Osteoblast (primary cell): ENCODE results near the gene EIF3J. TPM values are rescaled to one million over a fixed set of nuclear protein-coding genes. Genes with fewer than 3 reads are reported as not detected.
"Not testable (repeated sequence)": the region's sequence is repeated elsewhere in the genome, so short reads cannot be mapped to it uniquely, and the experiment has no call there.

Experiments
- DNase-seq: peaks from one replicate; pipeline ENCODE4 v3.0.0; 2011; ENCODE audit warnings: low spot score, mixed read lengths; ENCODE audit not compliant: insufficient read length; ENCODE audit errors: missing footprints
- H2AFZ ChIP-seq: 2 replicates; pipeline ENCODE4 v1.6.0; 2011; ENCODE audit warnings: mild to moderate bottlenecking, low read length
- H3K27ac ChIP-seq: 2 replicates; pipeline ENCODE4 v1.5.1; 2011; ENCODE audit warnings: mild to moderate bottlenecking, low read depth, low read length, moderate library complexity
- H3K27me3 ChIP-seq: 2 replicates; pipeline ENCODE4 v1.6.0; 2012; ENCODE audit warnings: mild to moderate bottlenecking, control low read depth, inconsistent platforms, low read length, moderate library complexity; ENCODE audit not compliant: insufficient read depth
- H3K36me3 ChIP-seq: 2 replicates; pipeline ENCODE4 v1.5.1; 2011; ENCODE audit warnings: mild to moderate bottlenecking, low read length, control low read depth, moderate library complexity; ENCODE audit not compliant: insufficient read depth
- H3K4me1 ChIP-seq: 2 replicates; pipeline ENCODE4 v1.5.1; 2011; ENCODE audit warnings: mild to moderate bottlenecking, low read length, control low read depth, moderate library complexity; ENCODE audit not compliant: insufficient read depth
- H3K4me2 ChIP-seq: 2 replicates; pipeline ENCODE4 v1.6.0; 2011; ENCODE audit warnings: mild to moderate bottlenecking, low read length; ENCODE audit not compliant: insufficient read depth
- H3K4me3 ChIP-seq: fragments of 200-600 bp; sonication (generic); 3 replicates; pipeline ENCODE4 v1.5.1; 2012; ENCODE audit warnings: mild to moderate bottlenecking, low read length, inconsistent platforms; ENCODE audit not compliant: insufficient read depth
- H3K79me2 ChIP-seq: 2 replicates; pipeline ENCODE4 v1.6.0; 2012; ENCODE audit warnings: mild to moderate bottlenecking, low read length, control low read depth, inconsistent platforms; ENCODE audit not compliant: insufficient read depth
- H3K9me3 ChIP-seq: 2 replicates; pipeline ENCODE4 v1.5.1; 2011; ENCODE audit warnings: low read depth, low read length, control low read depth
- H4K20me1 ChIP-seq: 2 replicates; pipeline ENCODE4 v1.6.0; 2012; ENCODE audit warnings: mild to moderate bottlenecking, low read length, control low read depth; ENCODE audit not compliant: insufficient read depth
- CTCF ChIP-seq: IDR thresholded peaks from 2 replicates; pipeline ENCODE4 v1.5.1; 2011; ENCODE audit warnings: mild to moderate bottlenecking, low read depth, low read length, moderate library complexity; ENCODE audit errors: extremely low read depth
- total RNA-seq: library from RNA; depleted of rRNA; stranded (reverse); fragments of >200 nt; gene quantifications from 2 replicates; pipeline ENCODE4 v1.2.3, GENCODE V29; 2012

Gene EIF3J
- total RNA-seq, 1 donor = 36.2 TPM

- no peak for TF ChIP-seq CTCF
- H3K27me3 ChIP-seq = no peaks in the 10 kb centered on the region
- peaks cover 41% of the 10 kb centered on the region for H4K20me1 ChIP-seq
- peak overlapping the region; percentile 67 for H3K4me2 ChIP-seq
- H3K27ac ChIP-seq = peak overlapping the region; percentile 25
- H3K36me3 ChIP-seq = peaks cover 27% of the 10 kb centered on the region
- peaks cover 40% of the 10 kb centered on the region for H3K4me1 ChIP-seq
- no peak overlapping the region for H2AFZ ChIP-seq
- peak; percentile 69 for DNase-seq
- no peak overlapping the region for H3K4me3 ChIP-seq
- no peaks in the 10 kb centered on the region for H3K9me3 ChIP-seq
- peaks cover 88% of the 10 kb centered on the region for H3K79me2 ChIP-seq
These were observed 4.5 kb downstream of the EIF3J start for GRCh38 chr15:44541282-44541958.

GRCh38 chr15:44542596-44542995 lies 5.6 kb downstream of the EIF3J start:
- Histone ChIP-seq H3K36me3 (peaks cover 27% of the 10 kb centered on the region), H3K27me3 (no peaks in the 10 kb centered on the region), H3K27ac (peak overlapping the region; percentile 25), H3K4me1 (peaks cover 43% of the 10 kb centered on the region), H4K20me1 (peaks cover 41% of the 10 kb centered on the region), H2AFZ (no peak overlapping the region), H3K4me2 (peak overlapping the region; percentile 67), H3K4me3 (no peak overlapping the region), H3K79me2 (peaks cover 94% of the 10 kb centered on the region), H3K9me3 (no peaks in the 10 kb centered on the region)
- DNase-seq = no peak
- no peak for TF ChIP-seq CTCF

- not testable (repeated sequence) for H3K4me3 ChIP-seq, H3K27me3 ChIP-seq, H3K27ac ChIP-seq, H3K9me3 ChIP-seq, H2AFZ ChIP-seq, H3K4me2 ChIP-seq, DNase-seq
- Histone ChIP-seq H3K79me2 (peaks cover 94% of the 10 kb centered on the region), H3K36me3 (peaks cover 16% of the 10 kb centered on the region), H3K4me1 (peaks cover 31% of the 10 kb centered on the region), H4K20me1 (peaks cover 37% of the 10 kb centered on the region)
These were observed 7.8 kb downstream of the EIF3J start for GRCh38 chr15:44544745-44545144.

GRCh38 chr15:44545913-44546802 lies 9.2 kb downstream of the EIF3J start:
- H3K4me1 ChIP-seq = peaks cover 31% of the 10 kb centered on the region
- H2AFZ ChIP-seq = no peak overlapping the region
- peak overlapping the region; percentile 12 for H3K4me2 ChIP-seq
- H3K79me2 ChIP-seq = peaks cover 97% of the 10 kb centered on the region
- no peaks in the 10 kb centered on the region for H3K9me3 ChIP-seq
- peaks cover 13% of the 10 kb centered on the region for H3K36me3 ChIP-seq
- peak; percentile 49 for TF ChIP-seq CTCF
- peaks cover 33% of the 10 kb centered on the region for H4K20me1 ChIP-seq
- H3K27ac ChIP-seq = peak overlapping the region; percentile 37
- H3K4me3 ChIP-seq = no peak overlapping the region
- DNase-seq = peak; percentile 87
- no peaks in the 10 kb centered on the region for H3K27me3 ChIP-seq

- Histone ChIP-seq H3K79me2 (peaks cover 89% of the 10 kb centered on the region), H3K4me1 (peaks cover 16% of the 10 kb centered on the region), H3K36me3 (peaks cover 30% of the 10 kb centered on the region), H4K20me1 (peaks cover 20% of the 10 kb centered on the region)
- not testable (repeated sequence) for H3K9me3 ChIP-seq, H3K27ac ChIP-seq, H3K4me3 ChIP-seq, H3K4me2 ChIP-seq, H2AFZ ChIP-seq, H3K27me3 ChIP-seq, DNase-seq
These were observed 12.2 kb downstream of the EIF3J start for GRCh38 chr15:44549152-44549551.
